Measurements from ENCODE around the gene COL2A1.

COL2A1 gene

GRCh38 chr12:47983541-47984115 is 20.6 kb downstream of the COL2A1 start:
- TF ChIP-seq, protein P1, sequence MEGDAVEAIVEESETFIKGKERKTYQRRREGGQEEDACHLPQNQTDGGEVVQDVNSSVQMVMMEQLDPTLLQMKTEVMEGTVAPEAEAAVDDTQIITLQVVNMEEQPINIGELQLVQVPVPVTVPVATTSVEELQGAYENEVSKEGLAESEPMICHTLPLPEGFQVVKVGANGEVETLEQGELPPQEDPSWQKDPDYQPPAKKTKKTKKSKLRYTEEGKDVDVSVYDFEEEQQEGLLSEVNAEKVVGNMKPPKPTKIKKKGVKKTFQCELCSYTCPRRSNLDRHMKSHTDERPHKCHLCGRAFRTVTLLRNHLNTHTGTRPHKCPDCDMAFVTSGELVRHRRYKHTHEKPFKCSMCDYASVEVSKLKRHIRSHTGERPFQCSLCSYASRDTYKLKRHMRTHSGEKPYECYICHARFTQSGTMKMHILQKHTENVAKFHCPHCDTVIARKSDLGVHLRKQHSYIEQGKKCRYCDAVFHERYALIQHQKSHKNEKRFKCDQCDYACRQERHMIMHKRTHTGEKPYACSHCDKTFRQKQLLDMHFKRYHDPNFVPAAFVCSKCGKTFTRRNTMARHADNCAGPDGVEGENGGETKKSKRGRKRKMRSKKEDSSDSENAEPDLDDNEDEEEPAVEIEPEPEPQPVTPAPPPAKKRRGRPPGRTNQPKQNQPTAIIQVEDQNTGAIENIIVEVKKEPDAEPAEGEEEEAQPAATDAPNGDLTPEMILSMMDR (IDR thresholded peaks at IDR 0.05; ENCODE audit: low read depth, low read length, missing control alignments) = no peak
- no peak overlapping the region for H3K4me3 ChIP-seq (replicated peaks; ENCODE audit: low read depth, low read length)
- no peak for DNase-seq (ENCODE audit: extremely low read depth, low read depth)

DNA sequence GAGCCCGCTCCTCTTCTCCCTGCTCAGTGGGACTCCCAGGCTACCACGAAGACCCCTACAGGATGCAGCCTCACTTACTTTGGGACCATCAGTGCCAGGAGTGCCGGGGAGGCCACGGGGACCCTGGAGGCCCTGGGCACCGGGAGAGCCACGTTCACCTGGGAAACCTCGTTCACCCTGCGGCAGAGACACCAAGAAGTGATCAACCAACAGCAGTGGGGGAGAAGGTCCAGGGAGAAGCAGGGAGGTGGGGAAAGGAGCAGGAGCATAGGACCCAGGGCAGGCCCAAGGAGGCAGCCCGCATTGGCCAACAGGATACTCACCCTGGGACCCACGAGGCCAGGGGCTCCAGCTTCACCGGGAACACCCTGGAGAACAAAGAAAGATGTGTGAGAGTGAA is 21.5 kb downstream of the COL2A1 start:
- H3K4me3 ChIP-seq (replicated peaks; ENCODE audit: low read depth, low read length) = no peak overlapping the region
- TF ChIP-seq, protein P1 (IDR thresholded peaks at IDR 0.05; ENCODE audit: low read depth, low read length, missing control alignments) = no peak
- no peak for DNase-seq (ENCODE audit: extremely low read depth, low read depth)

DNA sequence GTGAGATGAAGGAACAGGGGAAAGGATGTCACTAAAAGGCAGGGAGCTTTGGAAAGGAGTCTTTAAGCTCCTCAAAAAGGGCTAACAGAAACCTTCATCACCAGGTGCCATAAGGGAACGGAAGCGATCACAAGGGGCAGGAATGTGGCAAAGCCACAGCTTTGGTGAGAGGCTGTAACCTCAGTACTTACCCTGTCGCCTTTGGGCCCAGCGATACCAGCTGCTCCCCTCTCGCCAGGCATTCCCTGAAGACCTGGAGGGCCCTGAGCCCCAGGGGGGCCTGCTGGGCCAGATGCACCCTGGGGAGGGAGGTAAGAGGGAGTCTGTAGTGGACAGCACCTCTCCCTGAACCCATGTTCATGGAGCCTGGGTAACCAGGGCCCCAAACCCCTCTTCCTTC is 22.0 kb downstream of the COL2A1 start:
- no peak overlapping the region for H3K4me3 ChIP-seq (replicated peaks; ENCODE audit: low read depth, low read length)
- no peak for DNase-seq (ENCODE audit: extremely low read depth, low read depth)
- TF ChIP-seq, protein P1 (IDR thresholded peaks at IDR 0.05; ENCODE audit: low read depth, low read length, missing control alignments) = no peak

DNA sequence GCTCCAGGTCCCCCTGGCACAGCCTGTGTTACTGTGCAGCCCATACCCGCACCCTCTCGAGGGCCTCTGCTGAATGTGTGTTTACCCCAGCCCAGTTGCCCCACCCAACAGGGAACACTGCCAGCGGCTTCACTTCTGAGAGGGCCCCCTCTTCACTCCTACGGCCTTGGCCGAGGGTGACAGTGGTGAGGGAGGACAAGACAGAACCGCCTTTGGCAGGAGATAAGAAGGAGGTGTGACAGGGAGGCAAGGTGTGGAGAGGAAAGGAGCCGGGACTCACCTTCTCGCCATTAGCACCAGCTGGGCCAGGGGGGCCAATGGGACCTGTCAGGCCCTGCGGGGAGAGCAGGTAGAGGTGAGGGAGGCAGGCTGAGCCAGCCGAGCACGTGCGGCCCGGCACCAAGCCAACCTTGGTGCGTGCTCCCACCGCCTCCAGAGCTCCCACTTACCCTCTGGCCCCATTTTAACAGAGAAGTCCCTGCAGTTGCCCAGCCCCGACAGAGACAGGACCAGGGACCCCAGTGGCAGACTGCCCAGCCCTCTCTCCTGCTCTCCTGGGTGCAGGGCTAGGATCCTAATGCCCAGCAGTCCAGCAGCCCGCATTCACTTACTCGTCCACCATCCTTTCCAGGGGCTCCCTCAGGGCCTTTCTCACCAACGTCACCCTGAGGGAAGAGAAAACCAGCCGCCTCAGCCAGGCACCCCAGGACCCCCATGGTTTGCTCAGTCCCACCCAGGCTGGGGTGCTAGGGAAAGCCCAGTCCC is 22.6 kb downstream of the COL2A1 start:
- TF ChIP-seq, protein P1 (IDR thresholded peaks at IDR 0.05; ENCODE audit: low read depth, low read length, missing control alignments) = no peak
- DNase-seq (ENCODE audit: extremely low read depth, low read depth) = no peak
- no peak overlapping the region for H3K4me3 ChIP-seq (replicated peaks; ENCODE audit: low read depth, low read length)

- DNase-seq (ENCODE audit: extremely low read depth, low read depth) = no peak
- TF ChIP-seq, protein P1 (IDR thresholded peaks at IDR 0.05; ENCODE audit: low read depth, low read length, missing control alignments) = no peak
- no peak overlapping the region for H3K4me3 ChIP-seq (replicated peaks; ENCODE audit: low read depth, low read length)
Observed at GRCh38 chr12:47980779-47981495, 23.3 kb downstream of the COL2A1 start.

- TF ChIP-seq, protein P1 (IDR thresholded peaks at IDR 0.05; ENCODE audit: low read depth, low read length, missing control alignments) = no peak
- no peak overlapping the region for H3K4me3 ChIP-seq (replicated peaks; ENCODE audit: low read depth, low read length)
- DNase-seq (ENCODE audit: extremely low read depth, low read depth) = no peak
Observed at GRCh38 chr12:47980197-47980596, 24.1 kb downstream of the COL2A1 start.

All from HFF-Myc (cell line).